Gastrocnemius medialis (tissue), 4 donors: ENCODE measurements around the gene KIF3C.

Source experiments
- CTCF ChIP-seq, 5 experiments: fragments of 450-650 bp in 3 of 5; fragments of 200-600 bp in 2 of 5; sonication (generic) in 2 of 5; IDR thresholded peaks in 4 of 5; conservative IDR thresholded peaks in 1 of 5; 1 replicate in 4 of 5; 2 replicates in 1 of 5; pipeline ENCODE4 v1.5.1; 2016 to 2019; ENCODE audit warnings: antibody characterized with exemption in 5 of 5, mild to moderate bottlenecking in 3 of 5, moderate library complexity in 3 of 5
- POLR2A ChIP-seq, 2 donors: fragments of 450-650 bp; IDR thresholded peaks; one replicate each; pipeline ENCODE4 v1.6.1; 2017; ENCODE audit warnings: antibody characterized with exemption in 2 of 2, mild to moderate bottlenecking in 2 of 2, moderate library complexity in 2 of 2

DNA sequence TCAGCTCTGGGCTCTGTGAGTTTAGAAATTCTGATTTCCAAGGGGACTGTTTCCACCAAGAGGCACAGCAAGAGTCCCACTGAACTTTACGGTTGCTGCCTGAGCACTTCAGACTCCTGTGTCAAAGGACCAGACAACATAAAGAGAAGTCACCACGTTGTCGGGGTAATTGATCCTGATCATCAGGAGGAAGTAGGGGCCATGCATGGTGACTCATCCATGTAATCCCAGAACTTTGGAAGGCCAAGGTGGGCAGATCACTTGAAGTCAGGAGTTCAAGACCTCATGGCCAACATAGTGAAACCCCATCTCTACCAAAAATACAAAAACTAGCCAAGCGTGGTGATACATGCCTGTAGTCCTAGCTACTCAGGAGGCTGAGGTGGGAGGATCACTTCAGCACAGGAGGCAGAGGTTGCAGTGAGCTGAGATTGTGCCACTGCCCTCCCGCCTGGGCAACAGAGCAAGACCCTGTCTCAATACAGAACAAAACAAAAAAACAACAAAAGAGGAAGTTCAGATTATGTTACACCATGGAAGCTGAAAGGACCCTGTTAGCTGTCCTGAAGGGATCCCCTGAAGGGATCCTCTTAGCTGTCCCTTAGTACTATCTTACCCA is 94.6 kb downstream of the KIF3C start:
- TF ChIP-seq POLR2A (IDR thresholded peaks at IDR 0.05) (no peak), CTCF (IDR thresholded peaks at IDR 0.05 in 4 of 5, conservative IDR thresholded peaks at IDR 0.05 in 1 of 5) (no peak)
